ENCODE results near the gene SLC34A1.
"Not testable (repeated sequence)": the region's sequence is repeated elsewhere in the genome, so short reads cannot be mapped to it uniquely, and the experiment has no call there.

Gene SLC34A1

GRCh38 chr5:177414481-177414880 is 30.2 kb downstream of the SLC34A1 start:
- DNase-seq = no peak

- not testable (repeated sequence) for DNase-seq
These were observed 32.8 kb downstream of the SLC34A1 start for GRCh38 chr5:177417081-177417480.

- DNase-seq = no peak
These were observed 34.8 kb downstream of the SLC34A1 start for GRCh38 chr5:177419046-177419445.

GRCh38 chr5:177420472-177420871 is 36.2 kb downstream of the SLC34A1 start:
- DNase-seq = not testable (repeated sequence)

- no peak for DNase-seq
These were observed 37.0 kb downstream of the SLC34A1 start for GRCh38 chr5:177421062-177421798.

GRCh38 chr5:177423671-177424070 is 39.4 kb downstream of the SLC34A1 start:
- no peak for DNase-seq

- no peak for DNase-seq
These were observed 41.1 kb downstream of the SLC34A1 start for GRCh38 chr5:177425196-177425800.

- DNase-seq = peak; percentile 99
These were observed 41.7 kb downstream of the SLC34A1 start for GRCh38 chr5:177425801-177426565.

GRCh38 chr5:177426566-177427210 is 42.5 kb downstream of the SLC34A1 start, which contains the start of gene GRK6:
GRK6 (plus strand) TSS chr5:177426676; CDS start chr5:177426846, 170 bp downstream.
- DNase-seq = peak; percentile 31

GRCh38 chr5:177427211-177427822 is 43.1 kb downstream of the SLC34A1 start:
- no peak for DNase-seq

GRCh38 chr5:177427919-177428573 is 43.8 kb downstream of the SLC34A1 start:
- DNase-seq = no peak

- no peak for DNase-seq
These were observed 44.5 kb downstream of the SLC34A1 start for GRCh38 chr5:177428574-177429217.

GRCh38 chr5:177429248-177430040 is 45.2 kb downstream of the SLC34A1 start:
- no peak for DNase-seq

- no peak for DNase-seq
These were observed 46.1 kb downstream of the SLC34A1 start for GRCh38 chr5:177430140-177430951.

GRCh38 chr5:177430972-177431316 is 46.7 kb downstream of the SLC34A1 start:
- DNase-seq = no peak

GRCh38 chr5:177431317-177432142 is 47.3 kb downstream of the SLC34A1 start:
- DNase-seq = no peak

GRCh38 chr5:177432143-177432838 is 48.1 kb downstream of the SLC34A1 start:
- DNase-seq = no peak

Measured in NCI-H774 (cell line).